Chondrocyte (in vitro differentiated cells): ENCODE measurements around the gene MAPK7. TPM values are rescaled to one million over a fixed set of nuclear protein-coding genes. Genes with fewer than 3 reads are reported as not detected.

Experiments used
- DNase-seq: peaks from one replicate; pipeline ENCODE4 v3.0.0; 2021; ENCODE audit warnings: mixed read lengths, low spot score
- H3K27ac Mint-ChIP-seq: one replicate; pipeline ENCODE4 v1.8.0; 2021; ENCODE audit warnings: mild to moderate bottlenecking, moderate library complexity, mixed read lengths; ENCODE audit not compliant: unreplicated experiment
- H3K27me3 Mint-ChIP-seq: 2 replicates; pipeline ENCODE4 v1.8.0; 2021; ENCODE audit warnings: low read depth, mixed read lengths
- H3K36me3 Mint-ChIP-seq: 2 replicates; pipeline ENCODE4 v1.8.0; 2021; ENCODE audit warnings: low read depth, mixed read lengths
- H3K4me1 Mint-ChIP-seq: 2 replicates; pipeline ENCODE4 v1.8.0; 2021; ENCODE audit warnings: low read depth, mild to moderate bottlenecking, mixed read lengths
- H3K4me3 Mint-ChIP-seq: one replicate; pipeline ENCODE4 v1.8.0; 2021; ENCODE audit warnings: mild to moderate bottlenecking, moderate library complexity, mixed read lengths; ENCODE audit not compliant: unreplicated experiment
- H3K9me3 Mint-ChIP-seq: 2 replicates; pipeline ENCODE4 v1.8.0; 2021; ENCODE audit warnings: low read depth, mixed read lengths
- CTCF ChIP-seq: fragments of 200-600 bp; sonication (generic); IDR thresholded peaks from 2 replicates; pipeline ENCODE4 v1.5.0; 2021; ENCODE audit warnings: antibody characterized with exemption, mild to moderate bottlenecking, moderate library complexity
- total RNA-seq: library from RNA; stranded (reverse); gene quantifications from 3 replicates; pipeline ENCODE4 v1.2.1, GENCODE V29; 2021

Gene MAPK7
- total RNA-seq, 1 donor from 2014 or later: 52.3 TPM

- no peak for TF ChIP-seq CTCF
- peaks cover 39% of the 10 kb centered on the region for H3K4me1 Mint-ChIP-seq
- peaks cover 5% of the 10 kb centered on the region for H3K36me3 Mint-ChIP-seq
- DNase-seq: peak; percentile 68
- H3K27ac Mint-ChIP-seq: no peak overlapping the region
- no peaks in the 10 kb centered on the region for H3K9me3 Mint-ChIP-seq
- H3K4me3 Mint-ChIP-seq: no peak overlapping the region
- no peaks in the 10 kb centered on the region for H3K27me3 Mint-ChIP-seq
These were observed 17.5 kb upstream of the MAPK7 start for GRCh38 chr17:19360772-19361171.

GRCh38 chr17:19361326-19361725 is 17.0 kb upstream of the MAPK7 start:
- peak overlapping the region; percentile 53 for H3K4me3 Mint-ChIP-seq
- DNase-seq: peak; percentile 53
- peaks cover 5% of the 10 kb centered on the region for H3K36me3 Mint-ChIP-seq
- H3K27me3 Mint-ChIP-seq: no peaks in the 10 kb centered on the region
- no peak for TF ChIP-seq CTCF
- H3K4me1 Mint-ChIP-seq: peaks cover 41% of the 10 kb centered on the region
- H3K27ac Mint-ChIP-seq: no peak overlapping the region
- H3K9me3 Mint-ChIP-seq: no peaks in the 10 kb centered on the region

- no peaks in the 10 kb centered on the region for H3K27me3 Mint-ChIP-seq
- no peak for TF ChIP-seq CTCF
- DNase-seq: peak; percentile 75
- H3K36me3 Mint-ChIP-seq: peaks cover 5% of the 10 kb centered on the region
- H3K4me3 Mint-ChIP-seq: peak overlapping the region; percentile 86
- H3K27ac Mint-ChIP-seq: peak overlapping the region; percentile 5
- no peaks in the 10 kb centered on the region for H3K9me3 Mint-ChIP-seq
- H3K4me1 Mint-ChIP-seq: peaks cover 41% of the 10 kb centered on the region
These were observed 16.4 kb upstream of the MAPK7 start for GRCh38 chr17:19361944-19362276.

GRCh38 chr17:19362277-19363113 is 15.8 kb upstream of the MAPK7 start, which contains the start of gene B9D1:
TSS of gene B9D1 (minus strand) at chr17:19362723. CDS start at chr17:19362569, 154 bp downstream.
- DNase-seq: peak; percentile 94
- Mint-ChIP-seq H3K4me3 (peak within 1 kb of the TSS; percentile 86), H3K4me1 (peaks cover 41% of the 10 kb centered on the region), H3K27ac (peak within 1 kb of the TSS; percentile 82), H3K27me3 (no peaks in the 10 kb centered on the region), H3K9me3 (no peaks in the 10 kb centered on the region), H3K36me3 (peaks cover 5% of the 10 kb centered on the region)
- peak; percentile 100 for TF ChIP-seq CTCF

- Mint-ChIP-seq H3K36me3 (peaks cover 4% of the 10 kb centered on the region), H3K27me3 (no peaks in the 10 kb centered on the region), H3K4me3 (peak overlapping the region; percentile 86), H3K27ac (peak overlapping the region; percentile 82), H3K9me3 (no peaks in the 10 kb centered on the region), H3K4me1 (peaks cover 46% of the 10 kb centered on the region)
- peak; percentile 50 for TF ChIP-seq CTCF
- no peak for DNase-seq
These were observed 15.2 kb upstream of the MAPK7 start for GRCh38 chr17:19363114-19363438.
